HepG2 (cell line): Measurements from ENCODE around the gene NACAD. TPM values are rescaled to one million over a fixed set of nuclear protein-coding genes. Genes with fewer than 3 reads are reported as not detected.
A peak's percentile ranks its signal among the peaks of the same experiment; 100 is the strongest.

Source experiments
- ARNT ChIP-seq: fragments of 450-650 bp; IDR thresholded peaks from 2 replicates; pipeline ENCODE4 v1.6.1; 2017
- ATF6 ChIP-seq: sonication (generic); formaldehyde crosslinking; conservative IDR thresholded peaks from 2 replicates; pipeline ENCODE4 v1.4.0; 2020; ENCODE audit warnings: missing genetic modification reagents
- CEBPB ChIP-seq: IDR thresholded peaks from 2 replicates; pipeline ENCODE4 v1.6.1; 2011; ENCODE audit warnings: low read depth, low read length, improper control_type of control experiment, borderline replicate concordance
- CERS6 ChIP-seq: sonication (generic); formaldehyde crosslinking; IDR thresholded peaks from 2 replicates; pipeline ENCODE4 v1.5.0; 2020; ENCODE audit warnings: missing genetic modification reagents
- CREBL2 ChIP-seq: sonication (generic); formaldehyde crosslinking; IDR thresholded peaks from 2 replicates; pipeline ENCODE4 v1.8.1; 2023; ENCODE audit warnings: missing genetic modification reagents, mild to moderate bottlenecking, borderline replicate concordance
- MEF2D ChIP-seq: sonication (generic); formaldehyde crosslinking; IDR thresholded peaks from 2 replicates; pipeline ENCODE4 v1.5.1; 2020; ENCODE audit warnings: mild to moderate bottlenecking, missing genetic modification reagents
- NFKB2 ChIP-seq: sonication (generic); formaldehyde crosslinking; IDR thresholded peaks from 2 replicates; pipeline ENCODE4 v1.4.0; 2020; ENCODE audit warnings: missing genetic modification reagents, borderline replicate concordance
- SMAD3 ChIP-seq: sonication (generic); formaldehyde crosslinking; IDR thresholded peaks from 2 replicates; pipeline ENCODE4 v1.4.0; 2020; ENCODE audit warnings: missing genetic modification reagents
- SUZ12 ChIP-seq: fragments of 150-350 bp; IDR thresholded peaks from 2 replicates; pipeline ENCODE4 v1.6.1; 2014; ENCODE audit warnings: low read depth, low read length
- ZNF768 ChIP-seq: sonication (generic); formaldehyde crosslinking; IDR thresholded peaks from 2 replicates; pipeline ENCODE4 v1.4.0; 2020; ENCODE audit warnings: missing genetic modification reagents
- polyA plus RNA-seq, 8 experiments: library from polyadenylated mRNA; depleted of rRNA in 3 of 8; stranded (reverse) in 7 of 8; unstranded in 1 of 8; fragments of >200 nt; fragmentation: Illumina TruSeq in 4 of 8; extraction: Trizol in 4 of 8; gene quantifications; 2 replicates each; pipeline versions ENCODE4 v1.2.1 to v1.2.3, GENCODE V29; 2011 to 2016; ENCODE audit warnings: low read depth in 4 of 8, missing spikeins in 1 of 8, mixed read lengths in 1 of 8; ENCODE audit not compliant: insufficient read depth in 1 of 8
- total RNA-seq, 5 experiments: library from RNA; depleted of rRNA; stranded (reverse); fragments of >200 nt; fragmentation: Illumina TruSeq; extraction: Trizol; gene quantifications; 2 replicates each; pipeline ENCODE4 v1.2.3, GENCODE V29; 2016; ENCODE audit warnings: low read depth in 1 of 5
- TF ChIP-seq, protein P1 (sequence below): sonication (generic); formaldehyde crosslinking; IDR thresholded peaks from 2 replicates; pipeline ENCODE4 v1.4.0; 2020; ENCODE audit warnings: missing genetic modification reagents
- TF ChIP-seq, protein P2 (sequence below): IDR thresholded peaks from 2 replicates; pipeline ENCODE4 v1.6.1; 2016; ENCODE audit warnings: low read depth, control low read depth
- TF ChIP-seq, protein P3 (sequence below): sonication (generic); formaldehyde crosslinking; IDR thresholded peaks from 2 replicates; pipeline ENCODE4 v1.8.0; 2023; ENCODE audit warnings: mild to moderate bottlenecking, missing genetic modification reagents
- TF ChIP-seq, protein P4 (sequence below): sonication (generic); formaldehyde crosslinking; IDR thresholded peaks from 2 replicates; pipeline ENCODE4 v1.8.0; 2022; ENCODE audit warnings: missing genetic modification reagents, mild to moderate bottlenecking, borderline replicate concordance
- TF ChIP-seq, protein P5 (sequence below): sonication (generic); formaldehyde crosslinking; IDR thresholded peaks from 2 replicates; pipeline ENCODE4 v1.5.1; 2020; ENCODE audit warnings: missing genetic modification reagents, mild to moderate bottlenecking, borderline replicate concordance

The NACAD gene
- total and polyA plus RNA-seq, 2 of the 13 experiments (the other 11 are each of a cell fraction or from before 2014, with no cell fraction given): 0.04 TPM; not detected in 1

- TF ChIP-seq, protein P1, sequence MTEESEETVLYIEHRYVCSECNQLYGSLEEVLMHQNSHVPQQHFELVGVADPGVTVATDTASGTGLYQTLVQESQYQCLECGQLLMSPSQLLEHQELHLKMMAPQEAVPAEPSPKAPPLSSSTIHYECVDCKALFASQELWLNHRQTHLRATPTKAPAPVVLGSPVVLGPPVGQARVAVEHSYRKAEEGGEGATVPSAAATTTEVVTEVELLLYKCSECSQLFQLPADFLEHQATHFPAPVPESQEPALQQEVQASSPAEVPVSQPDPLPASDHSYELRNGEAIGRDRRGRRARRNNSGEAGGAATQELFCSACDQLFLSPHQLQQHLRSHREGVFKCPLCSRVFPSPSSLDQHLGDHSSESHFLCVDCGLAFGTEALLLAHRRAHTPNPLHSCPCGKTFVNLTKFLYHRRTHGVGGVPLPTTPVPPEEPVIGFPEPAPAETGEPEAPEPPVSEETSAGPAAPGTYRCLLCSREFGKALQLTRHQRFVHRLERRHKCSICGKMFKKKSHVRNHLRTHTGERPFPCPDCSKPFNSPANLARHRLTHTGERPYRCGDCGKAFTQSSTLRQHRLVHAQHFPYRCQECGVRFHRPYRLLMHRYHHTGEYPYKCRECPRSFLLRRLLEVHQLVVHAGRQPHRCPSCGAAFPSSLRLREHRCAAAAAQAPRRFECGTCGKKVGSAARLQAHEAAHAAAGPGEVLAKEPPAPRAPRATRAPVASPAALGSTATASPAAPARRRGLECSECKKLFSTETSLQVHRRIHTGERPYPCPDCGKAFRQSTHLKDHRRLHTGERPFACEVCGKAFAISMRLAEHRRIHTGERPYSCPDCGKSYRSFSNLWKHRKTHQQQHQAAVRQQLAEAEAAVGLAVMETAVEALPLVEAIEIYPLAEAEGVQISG (CRISPR knock-in tag): peak; percentile 97
- TF ChIP-seq CERS6 (CRISPR knock-in tag) (no peak), CEBPB (no peak), SMAD3 (CRISPR knock-in tag) (0 out of 2 replicates have a peak, but pooled peaks have one; percentile 66), ATF6 (CRISPR knock-in tag) (no peak), MEF2D (CRISPR knock-in tag) (peak; percentile 79), ARNT (no peak), NFKB2 (CRISPR knock-in tag) (peak; percentile 93; the same call in 1 of the 2 replicates), ZNF768 (CRISPR knock-in tag) (peak; percentile 72; the same call in 1 of the 2 replicates), SUZ12 (no peak), CREBL2 (peak; percentile 72; the same call in 1 of the 2 replicates)
- TF ChIP-seq, protein P2, sequence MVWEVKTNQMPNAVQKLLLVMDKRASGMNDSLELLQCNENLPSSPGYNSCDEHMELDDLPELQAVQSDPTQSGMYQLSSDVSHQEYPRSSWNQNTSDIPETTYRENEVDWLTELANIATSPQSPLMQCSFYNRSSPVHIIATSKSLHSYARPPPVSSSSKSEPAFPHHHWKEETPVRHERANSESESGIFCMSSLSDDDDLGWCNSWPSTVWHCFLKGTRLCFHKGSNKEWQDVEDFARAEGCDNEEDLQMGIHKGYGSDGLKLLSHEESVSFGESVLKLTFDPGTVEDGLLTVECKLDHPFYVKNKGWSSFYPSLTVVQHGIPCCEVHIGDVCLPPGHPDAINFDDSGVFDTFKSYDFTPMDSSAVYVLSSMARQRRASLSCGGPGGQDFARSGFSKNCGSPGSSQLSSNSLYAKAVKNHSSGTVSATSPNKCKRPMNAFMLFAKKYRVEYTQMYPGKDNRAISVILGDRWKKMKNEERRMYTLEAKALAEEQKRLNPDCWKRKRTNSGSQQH: peak; percentile 94
- TF ChIP-seq, protein P3, sequence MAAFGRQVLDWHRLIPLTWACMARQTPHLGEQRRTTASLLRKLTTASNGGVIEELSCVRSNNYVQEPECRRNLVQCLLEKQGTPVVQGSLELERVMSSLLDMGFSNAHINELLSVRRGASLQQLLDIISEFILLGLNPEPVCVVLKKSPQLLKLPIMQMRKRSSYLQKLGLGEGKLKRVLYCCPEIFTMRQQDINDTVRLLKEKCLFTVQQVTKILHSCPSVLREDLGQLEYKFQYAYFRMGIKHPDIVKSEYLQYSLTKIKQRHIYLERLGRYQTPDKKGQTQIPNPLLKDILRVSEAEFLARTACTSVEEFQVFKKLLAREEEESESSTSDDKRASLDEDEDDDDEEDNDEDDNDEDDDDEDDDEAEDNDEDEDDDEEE: peak; percentile 82
- TF ChIP-seq, protein P4, sequence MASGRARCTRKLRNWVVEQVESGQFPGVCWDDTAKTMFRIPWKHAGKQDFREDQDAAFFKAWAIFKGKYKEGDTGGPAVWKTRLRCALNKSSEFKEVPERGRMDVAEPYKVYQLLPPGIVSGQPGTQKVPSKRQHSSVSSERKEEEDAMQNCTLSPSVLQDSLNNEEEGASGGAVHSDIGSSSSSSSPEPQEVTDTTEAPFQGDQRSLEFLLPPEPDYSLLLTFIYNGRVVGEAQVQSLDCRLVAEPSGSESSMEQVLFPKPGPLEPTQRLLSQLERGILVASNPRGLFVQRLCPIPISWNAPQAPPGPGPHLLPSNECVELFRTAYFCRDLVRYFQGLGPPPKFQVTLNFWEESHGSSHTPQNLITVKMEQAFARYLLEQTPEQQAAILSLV: peak; percentile 98; the same call in 1 of the 2 replicates
- TF ChIP-seq, protein P5, sequence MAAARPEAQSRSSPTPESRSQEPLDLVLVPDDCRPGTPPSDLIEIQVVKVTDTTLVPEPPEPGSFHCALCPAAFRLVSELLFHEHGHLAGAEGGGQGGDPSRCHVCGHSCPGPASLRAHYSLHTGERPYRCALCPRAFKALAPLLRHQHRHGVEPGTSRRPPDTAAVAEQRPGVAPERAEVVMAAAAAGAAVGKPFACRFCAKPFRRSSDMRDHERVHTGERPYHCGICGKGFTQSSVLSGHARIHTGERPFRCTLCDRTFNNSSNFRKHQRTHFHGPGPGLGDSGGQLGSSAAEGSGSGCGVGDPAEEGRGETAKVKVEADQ (CRISPR knock-in tag): peak; percentile 89; the same call in 1 of the 2 replicates
Observed at GRCh38 chr7:45111298-45112223, 22.8 kb upstream of the NACAD start, which contains the start of gene TBRG4 (continued).
